Pancreas (tissue), 10 donors: ENCODE measurements around the gene DLX3. TPM values are rescaled to one million over a fixed set of nuclear protein-coding genes. Genes with fewer than 3 reads are reported as not detected.

Source experiments
- ATAC-seq, 4 donors: fragments of 200-7000 bp; cut with Tn5 transposase; one replicate each; pipeline versions ENCODE4 v1.8.0 to v1.9.1; 2020; ENCODE audit warnings: mild to moderate bottlenecking in 4 of 4, moderate library complexity in 4 of 4
- DNase-seq, 6 donors: peaks; one replicate each; pipeline ENCODE4 v3.0.0-alpha.2; 2020
- FAIRE-seq: peaks from 2 replicates; lab custom pipeline; 2012; peaks lifted over from hg19 to GRCh38; lab: Jason Lieb, UNC
- H3K27ac ChIP-seq, 4 donors: fragments of 200-600 bp; sonication (generic); 1 replicate in 3 of 4; 2 replicates in 1 of 4; pipeline versions ENCODE4 v1.5.0 to v1.8.0; 2020
- H3K27me3 ChIP-seq, 4 donors: fragments of 200-600 bp; one replicate each; pipeline ENCODE4 v1.8.0; 2021
- H3K36me3 ChIP-seq, 3 donors: fragments of 200-600 bp; sonication (generic) in 1 of 3; one replicate each; pipeline versions ENCODE4 v1.5.0 to v1.8.0; 2020 to 2021
- H3K4me1 ChIP-seq, 3 donors: fragments of 200-600 bp; one replicate each; pipeline ENCODE4 v1.8.0; 2021
- H3K4me3 ChIP-seq, 4 donors: fragments of 200-600 bp; sonication (generic) in 2 of 4; one replicate each; pipeline versions ENCODE4 v1.5.0 to v1.8.0; 2020 to 2021
- H3K9me3 ChIP-seq, 4 donors: fragments of 200-600 bp; one replicate each; pipeline ENCODE4 v1.8.0; 2021
- CTCF ChIP-seq, 4 donors: fragments of 200-600 bp; sonication (generic) in 3 of 4; IDR thresholded peaks; one replicate each; pipeline versions ENCODE4 v1.5.0 to v1.8.0; 2021; ENCODE audit warnings: antibody characterized with exemption in 4 of 4
- WGBS, 2 donors: extraction: QIAGEN DNeasy Blood & Tissue Kit; methylation state at CpG; one replicate each; pipeline ENCODE4 v1.1.7; 2013; 5-methylcytosine and 5-hydroxymethylcytosine counted together
- intact Hi-C, 3 donors: fragments of 100-400 bp; cut with DNase I; formaldehyde crosslinking; loops; one replicate each; pipeline versions ENCODE4 v1.11.1 to v1.14.2; 2022
- polyA plus RNA-seq, 2 donors: library from polyadenylated mRNA; stranded (reverse); fragments of 200-250 nt; gene quantifications; one replicate each; pipeline ENCODE4 v1.2.3, GENCODE V29; 2013
- total RNA-seq, 6 donors: library from RNA; stranded (reverse); fragmentation: NEBNext Ultra II Directional in 4 of 6; extraction: Animal tissue kit (Norgen Biotek cat#: 25700) in 4 of 6; gene quantifications; one replicate each; pipeline versions ENCODE4 v1.2.1 to v1.2.4, GENCODE V29; 2021 to 2023
- donor health status: healthy with polysubstance abuse.
- donor health status: DM: no; HTN: no; CAD: no; lungs with moderate emphysema.
- donor health status: DM: no; HTN: no; CAD: no.
- donor health status: control.
- donor health status: control.
- donor health status: Bipolar disorder and iron deficiency.
- donor health status: DM: yes; HTN: yes; CAD: no.
- donor health status: DM: no; HTN: no; CAD: no.
- donor health status: DM: no; HTN: no; CAD: no.
- donor health status: DM: yes; HTN: yes; CAD: no.

Gene DLX3
- total and polyA plus RNA-seq, 8 donors, result 0.09 to 0.53 (median 0.32) TPM

GRCh38 chr17:49958723-49959122, 36.3 kb downstream of the DLX3 start:
- WGBS, 2 donors, result 93 to 96% methylated on average over 4 of the region's 4 CpGs
- FAIRE-seq (no peak), DNase-seq (no peak), ATAC-seq (no peak)
- Histone ChIP-seq H3K4me1 (no peaks in the 10 kb centered on the region), H3K9me3 (no peaks in the 10 kb centered on the region), H3K4me3 (no peak overlapping the region), H3K27ac (no peak overlapping the region), H3K36me3 (no peaks in the 10 kb centered on the region), H3K27me3 (peaks cover 0 to 1% (median 0%) of the 10 kb centered on the region in 4 donors)
- intact Hi-C loops, result no loop called here
- TF ChIP-seq CTCF (IDR thresholded peaks at IDR 0.05), result no peak

- FAIRE-seq, result no peak
- no peak for TF ChIP-seq CTCF (IDR thresholded peaks at IDR 0.05)
- ATAC-seq, result no peak
- intact Hi-C loops, result no loop called here
- Histone ChIP-seq H3K4me3 (no peak overlapping the region), H3K9me3 (no peaks in the 10 kb centered on the region), H3K27ac (no peak overlapping the region), H3K4me1 (no peaks in the 10 kb centered on the region), H3K36me3 (no peaks in the 10 kb centered on the region), H3K27me3 (no peaks in the 10 kb centered on the region)
- 82 to 89% methylated on average over 3 of the region's 3 CpGs for WGBS, 2 donors
- DNase-seq, result no peak
These were observed 37.7 kb downstream of the DLX3 start for GRCh38 chr17:49957350-49957749.

- intact Hi-C loops, result no loop called here
- FAIRE-seq (no peak), DNase-seq (no peak), ATAC-seq (no peak)
- no peaks in the 10 kb centered on the region for H3K36me3 ChIP-seq
- TF ChIP-seq CTCF (IDR thresholded peaks at IDR 0.05), result no peak
- H3K27me3 ChIP-seq, result no peaks in the 10 kb centered on the region
- H3K9me3 ChIP-seq, result no peaks in the 10 kb centered on the region
- H3K27ac ChIP-seq, result no peak overlapping the region
- 40 to 46% methylated on average over 4 of the region's 4 CpGs for WGBS, 2 donors
- no peak overlapping the region for H3K4me3 ChIP-seq
- no peaks in the 10 kb centered on the region for H3K4me1 ChIP-seq
These were observed 38.2 kb downstream of the DLX3 start for GRCh38 chr17:49956780-49957179.

GRCh38 chr17:49955157-49955556, 39.9 kb downstream of the DLX3 start:
- no peaks in the 10 kb centered on the region for H3K4me1 ChIP-seq
- H3K27ac ChIP-seq, result no peak overlapping the region
- no peak for TF ChIP-seq CTCF (IDR thresholded peaks at IDR 0.05)
- H3K4me3 ChIP-seq, result no peak overlapping the region
- H3K36me3 ChIP-seq, result no peaks in the 10 kb centered on the region
- ATAC-seq (no peak), DNase-seq (no peak), FAIRE-seq (no peak)
- no peaks in the 10 kb centered on the region for H3K9me3 ChIP-seq
- intact Hi-C loops, result no loop called here
- 67 to 69% methylated on average over 1 of the region's 1 CpG for WGBS, 2 donors
- H3K27me3 ChIP-seq, result no peaks in the 10 kb centered on the region

GRCh38 chr17:49952912-49953497, 42.0 kb downstream of the DLX3 start:
- ATAC-seq, result no peak

More at GRCh38 chr17:49952912-49953497, 42.0 kb downstream of the DLX3 start:
- Histone ChIP-seq H3K27me3 (no peaks in the 10 kb centered on the region), H3K4me1 (no peaks in the 10 kb centered on the region), H3K4me3 (no peak overlapping the region), H3K27ac (no peak overlapping the region), H3K9me3 (no peaks in the 10 kb centered on the region), H3K36me3 (no peaks in the 10 kb centered on the region)
- TF ChIP-seq CTCF (IDR thresholded peaks at IDR 0.05), result no peak
- FAIRE-seq, result no peak
- no peak for DNase-seq
- WGBS, 2 donors, result 71 to 76% methylated on average over 8 of the region's 8 CpGs
- intact Hi-C loops, result loop anchor here in 1 of 3 donors (5.0 kb wide), 1 partner anchor 44 kb away; the partner anchor contains the start of gene DLX3
